Measurements from ENCODE around the gene EFCAB6.

- no peak for TF ChIP-seq CTCF (IDR thresholded peaks at IDR 0.05; ENCODE audit: borderline replicate concordance, extremely low read depth, low read length, poor library complexity, severe bottlenecking)
- TF ChIP-seq EZH2 (IDR thresholded peaks at IDR 0.05; ENCODE audit: borderline replicate concordance, low read depth, low read length, severe bottlenecking) = no peak
Observed at GRCh38 chr22:43720716-43721115, 91.4 kb downstream of the EFCAB6 start.
